ENCODE measurements around the gene ZNF552. TPM values are rescaled to one million over a fixed set of nuclear protein-coding genes. Genes with fewer than 3 reads are reported as not detected.
"Not testable (repeated sequence)": the region's sequence is repeated elsewhere in the genome, so short reads cannot be mapped to it uniquely, and the experiment has no call there.

Gene ZNF552
- total RNA-seq, 5 donors from 2014 or later (not counting 1 experiment from before 2014, with no cell fraction given) = 12.7 to 18.9 (median 16.2) TPM

DNA sequence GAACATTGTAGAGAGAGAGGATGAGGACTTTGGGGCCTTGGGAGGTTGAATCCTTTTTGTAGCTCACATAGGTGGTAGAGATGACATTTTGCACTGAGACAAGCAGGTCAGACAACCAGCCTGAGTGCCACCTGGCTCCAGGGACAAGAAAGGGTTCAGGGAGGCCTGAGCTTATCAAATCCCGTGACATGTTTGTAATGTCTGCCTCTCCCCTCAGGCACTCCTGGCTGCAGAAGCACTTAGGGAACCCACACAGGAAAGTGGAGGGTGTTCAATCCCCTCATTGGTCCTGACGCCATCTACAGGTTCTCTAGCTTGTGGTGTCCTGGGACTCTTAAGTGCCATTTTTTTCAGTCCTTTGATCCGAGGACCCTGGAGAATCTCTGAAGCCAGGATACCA, 6.4 kb upstream of the ZNF552 start:
- Mint-ChIP-seq H3K4me3 (peak overlapping the region; percentile 96 to 98 (median 97)), H3K36me3 (peaks cover 23% of the 10 kb centered on the region), H3K27ac (peak overlapping the region in 1 of 2 donors; percentile 96), H3K4me1 (peaks cover 58 to 60% (median 58%) of the 10 kb centered on the region in 3 donors)
- H3K36me3 ChIP-seq (ENCODE audit: control insufficient read depth in 2 of 2, extremely low read depth in 1 of 2, insufficient read depth in 1 of 2, low read length in 1 of 2); ATAC-seq (replicated peaks in 1 of 4); H3K4me3 ChIP-seq (ENCODE audit: control insufficient read depth in 1 of 2, extremely low read depth in 1 of 2, low read length in 1 of 2); DNase-seq; CTCF ChIA-PET; H3K9me3 Mint-ChIP-seq; POLR2A ChIA-PET; H3K27me3 ChIP-seq (replicated peaks in 1 of 2; ENCODE audit: control insufficient read depth in 2 of 2, extremely low read depth in 1 of 2, insufficient read depth in 2 of 2, low read length in 1 of 2); H3K9me3 ChIP-seq; H3K27me3 Mint-ChIP-seq: not testable (repeated sequence)
- WGBS (ENCODE audit: insufficient coverage) = no CpG with 5 or more reads among the region's 3 CpGs
- Histone ChIP-seq H3K4me1 (ENCODE audit: control insufficient read depth in 1 of 2, extremely low read depth in 1 of 2, insufficient read depth in 2 of 2, low read length in 2 of 2) (peaks cover 7 to 24% of the 10 kb centered on the region in 2 experiments), H3K27ac (ENCODE audit: low read length) (peak overlapping the region; percentile 78)

DNA sequence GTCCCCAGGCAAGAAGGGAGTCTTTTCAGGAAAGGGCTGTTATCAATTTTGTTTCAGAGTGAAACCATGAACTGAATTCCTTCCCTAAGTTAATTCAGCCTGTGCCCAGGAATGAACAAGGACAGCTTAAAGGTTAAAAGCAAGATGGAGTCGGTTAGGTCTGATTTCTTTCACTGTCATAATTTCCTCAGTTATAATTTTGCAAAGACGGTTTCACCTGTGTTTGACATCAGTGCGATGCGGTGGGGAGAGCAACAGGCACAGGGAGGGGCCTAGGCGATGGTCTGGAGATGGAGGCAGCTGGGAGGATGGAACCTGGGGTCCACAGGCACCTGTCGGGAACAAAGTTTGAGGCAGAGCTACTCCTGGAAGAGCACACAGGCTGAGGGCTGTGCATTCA, 5.9 kb upstream of the ZNF552 start:
- Histone ChIP-seq H3K27me3 (replicated peaks in 1 of 2; ENCODE audit: control insufficient read depth in 2 of 2, extremely low read depth in 1 of 2, insufficient read depth in 2 of 2, low read length in 1 of 2) (no peaks in the 10 kb centered on the region), H3K36me3 (ENCODE audit: control insufficient read depth in 2 of 2, extremely low read depth in 1 of 2, insufficient read depth in 1 of 2, low read length in 1 of 2) (peaks cover 0 to 3% of the 10 kb centered on the region in 2 donors), H3K4me1 (ENCODE audit: control insufficient read depth in 1 of 2, extremely low read depth in 1 of 2, insufficient read depth in 2 of 2, low read length in 2 of 2) (peaks cover 7 to 24% of the 10 kb centered on the region in 2 experiments), H3K4me3 (ENCODE audit: control insufficient read depth in 1 of 2, extremely low read depth in 1 of 2, low read length in 1 of 2) (peak overlapping the region in 1 of 2 donors; percentile 100), H3K9me3 (no peaks in the 10 kb centered on the region), H3K27ac (ENCODE audit: low read length) (peak overlapping the region; percentile 78)
- Mint-ChIP-seq H3K27ac (peak overlapping the region; percentile 96 to 97), H3K9me3 (no peaks in the 10 kb centered on the region), H3K4me3 (peak overlapping the region; percentile 96 to 98 (median 97)), H3K36me3 (peaks cover 20% of the 10 kb centered on the region), H3K27me3 (no peaks in the 10 kb centered on the region), H3K4me1 (peaks cover 55 to 62% (median 60%) of the 10 kb centered on the region in 3 donors)
- CTCF ChIA-PET = interaction anchor here in 1 of 2 donors (0.8 kb wide), 1 partner anchor 85 kb away, joined by 3 read pairs; no protein-coding TSS in a partner anchor
- WGBS (ENCODE audit: insufficient coverage) = 83% methylated on average over 5 of the region's 6 CpGs
- POLR2A ChIA-PET = no interaction called here
- ATAC-seq (replicated peaks in 1 of 4) (no peak), DNase-seq (no peak)

DNA sequence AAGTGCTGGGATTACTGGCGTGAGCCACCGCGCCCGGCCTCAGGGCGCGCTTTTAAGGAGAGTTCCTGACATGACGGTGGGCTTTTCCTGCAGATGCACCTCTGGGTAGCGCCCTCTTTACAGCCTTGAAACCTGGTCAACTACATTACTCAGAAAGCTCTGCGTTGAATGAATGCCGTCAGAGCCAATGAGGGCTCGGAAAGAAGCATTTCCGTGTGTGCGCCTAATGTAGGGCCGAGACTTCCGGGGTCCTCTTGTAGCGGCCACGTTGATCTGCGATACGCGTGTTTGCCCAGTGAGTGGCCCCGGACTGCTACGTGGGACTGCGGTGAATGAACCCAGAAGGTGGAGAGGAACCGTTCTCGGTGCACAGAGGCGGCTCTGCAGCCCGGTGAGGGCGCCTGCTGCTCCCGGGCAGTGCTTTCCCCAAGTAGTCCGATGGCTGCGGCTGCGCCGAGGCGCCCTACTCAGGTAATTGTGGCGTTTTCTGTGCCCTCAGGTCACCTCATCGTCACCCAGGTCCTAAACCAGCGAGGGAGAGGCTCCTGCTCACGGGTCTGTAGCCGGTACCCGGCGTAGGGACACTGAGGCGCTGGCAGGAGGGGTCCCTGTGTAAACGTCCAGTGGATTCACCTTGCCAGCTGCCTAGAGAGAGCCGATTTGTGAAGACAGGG, 4.9 kb upstream of the ZNF552 start:
- H3K9me3 Mint-ChIP-seq = no peaks in the 10 kb centered on the region
- peak; percentile 84 to 88 (median 87) for ATAC-seq (replicated peaks in 1 of 4)

GRCh38 chr19:57818378-57818777, 3.7 kb upstream of the ZNF552 start:
- DNase-seq = no peak
- Mint-ChIP-seq H3K4me3 (peak overlapping the region; percentile 51 to 98 (median 69)), H3K27me3 (no peaks in the 10 kb centered on the region), H3K36me3 (peaks cover 11% of the 10 kb centered on the region), H3K27ac (peak overlapping the region in 1 of 2 donors; percentile 52), H3K4me1 (peaks cover 60 to 70% (median 66%) of the 10 kb centered on the region in 3 donors), H3K9me3 (no peaks in the 10 kb centered on the region)
- WGBS (ENCODE audit: insufficient coverage) = 98% methylated on average over 6 of the region's 7 CpGs
- Histone ChIP-seq H3K36me3 (ENCODE audit: control insufficient read depth in 2 of 2, extremely low read depth in 1 of 2, insufficient read depth in 1 of 2, low read length in 1 of 2) (peaks cover 0 to 3% of the 10 kb centered on the region in 2 donors), H3K27me3 (replicated peaks in 1 of 2; ENCODE audit: control insufficient read depth in 2 of 2, extremely low read depth in 1 of 2, insufficient read depth in 2 of 2, low read length in 1 of 2) (no peaks in the 10 kb centered on the region), H3K9me3 (no peaks in the 10 kb centered on the region), H3K4me1 (ENCODE audit: control insufficient read depth in 1 of 2, extremely low read depth in 1 of 2, insufficient read depth in 2 of 2, low read length in 2 of 2) (peaks cover 11 to 43% of the 10 kb centered on the region in 2 experiments), H3K4me3 (ENCODE audit: control insufficient read depth in 1 of 2, extremely low read depth in 1 of 2, low read length in 1 of 2) (no peak overlapping the region), H3K27ac (ENCODE audit: low read length) (no peak overlapping the region)
- ATAC-seq (replicated peaks in 1 of 4) = no peak
- POLR2A ChIA-PET = interaction anchor here in 1 of 2 donors (0.6 to 0.7 kb wide), 4 partner anchors 17 to 380 kb away, joined by 3 to 4 read pairs (median 3); no protein-coding TSS in a partner anchor
- CTCF ChIA-PET = interaction anchor here in 1 of 2 donors (0.8 to 1.6 kb wide), 4 partner anchors 9 to 98 kb away, joined by 3 to 8 read pairs (median 4); partner anchors contain the start of genes ZNF417, ZNF587 and ZNF776

More for the DNA sequence above, 4.9 kb upstream of the ZNF552 start:
- peaks cover 63 to 69% (median 68%) of the 10 kb centered on the region in 3 donors for H3K4me1 Mint-ChIP-seq
- under 1% methylated on average over 43 of the region's 44 CpGs for WGBS (ENCODE audit: insufficient coverage)
- ChIA-PET CTCF (interaction anchor here (0.6 to 1.6 kb wide), 4 partner anchors 8 to 156 kb away, joined by 3 to 6 read pairs (median 4); partner anchors contain the start of genes ZNF417 (in 1 of the 2) and ZNF776 (in 1 of the 2)), POLR2A (interaction anchor here in 1 of 2 donors (0.5 to 0.8 kb wide), 2 partner anchors 31 to 73 kb away, joined by 3 to 4 read pairs; partner anchors contain the start of gene ZNF776)
- Histone ChIP-seq H3K9me3 (no peaks in the 10 kb centered on the region), H3K4me3 (ENCODE audit: control insufficient read depth in 1 of 2, extremely low read depth in 1 of 2, low read length in 1 of 2) (peak overlapping the region; percentile 67 to 100), H3K27ac (ENCODE audit: low read length) (peak overlapping the region; percentile 78), H3K27me3 (replicated peaks in 1 of 2; ENCODE audit: control insufficient read depth in 2 of 2, extremely low read depth in 1 of 2, insufficient read depth in 2 of 2, low read length in 1 of 2) (no peaks in the 10 kb centered on the region), H3K4me1 (ENCODE audit: control insufficient read depth in 1 of 2, extremely low read depth in 1 of 2, insufficient read depth in 2 of 2, low read length in 2 of 2) (peaks cover 7 to 33% of the 10 kb centered on the region in 2 experiments), H3K36me3 (ENCODE audit: control insufficient read depth in 2 of 2, extremely low read depth in 1 of 2, insufficient read depth in 1 of 2, low read length in 1 of 2) (peaks cover 0 to 3% of the 10 kb centered on the region in 2 donors)
- H3K27ac Mint-ChIP-seq = peak overlapping the region; percentile 96 to 97
- DNase-seq = peak; percentile 47 to 92 (median 79)
- peaks cover 16% of the 10 kb centered on the region for H3K36me3 Mint-ChIP-seq
- peak overlapping the region; percentile 96 to 98 (median 97) for H3K4me3 Mint-ChIP-seq
- no peaks in the 10 kb centered on the region for H3K27me3 Mint-ChIP-seq

DNA sequence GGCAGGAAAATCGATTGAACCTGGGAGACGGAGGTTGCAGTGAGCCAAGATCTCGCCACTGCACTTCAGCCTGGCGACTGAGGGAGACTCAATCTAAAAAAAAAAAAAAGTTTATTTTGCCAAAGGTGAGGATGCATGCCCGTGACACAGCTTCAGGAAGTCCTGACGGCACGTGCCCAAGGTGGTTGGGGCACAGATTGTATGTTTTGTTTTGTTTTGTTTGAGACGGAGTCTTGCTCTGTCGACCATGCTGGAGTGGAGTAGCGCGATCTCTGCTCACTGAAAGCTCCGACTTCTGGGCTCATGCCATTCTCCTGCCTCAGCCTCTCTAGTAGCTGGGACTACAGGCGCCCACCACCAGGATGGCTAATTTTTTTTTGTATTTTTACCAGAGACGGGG, 3.3 kb upstream of the ZNF552 start:
- Mint-ChIP-seq H3K9me3 (no peaks in the 10 kb centered on the region), H3K27ac (no peak overlapping the region), H3K4me1 (peaks cover 60 to 70% (median 66%) of the 10 kb centered on the region in 3 donors), H3K4me3 (peak overlapping the region in 1 of 3 donors; percentile 98), H3K36me3 (peaks cover 9% of the 10 kb centered on the region), H3K27me3 (no peaks in the 10 kb centered on the region)
- ChIA-PET CTCF (no interaction called here), POLR2A (interaction anchor here in 1 of 2 donors (0.6 to 0.7 kb wide), 2 partner anchors 184 to 380 kb away, joined by 3 to 4 read pairs; no protein-coding TSS in a partner anchor)
- H3K4me1 ChIP-seq (ENCODE audit: control insufficient read depth in 1 of 2, extremely low read depth in 1 of 2, insufficient read depth in 2 of 2, low read length in 2 of 2) = peaks cover 13 to 47% of the 10 kb centered on the region in 2 experiments
- no peak overlapping the region for H3K4me3 ChIP-seq (ENCODE audit: control insufficient read depth in 1 of 2, extremely low read depth in 1 of 2, low read length in 1 of 2)
- H3K27ac ChIP-seq (ENCODE audit: low read length) = no peak overlapping the region
- ATAC-seq (replicated peaks in 1 of 4) = no peak
- peaks cover 0 to 4% of the 10 kb centered on the region in 2 donors for H3K36me3 ChIP-seq (ENCODE audit: control insufficient read depth in 2 of 2, extremely low read depth in 1 of 2, insufficient read depth in 1 of 2, low read length in 1 of 2)
- H3K9me3 ChIP-seq = no peaks in the 10 kb centered on the region
- no peak for DNase-seq
- over 99% methylated on average over 9 of the region's 14 CpGs for WGBS (ENCODE audit: insufficient coverage)
- no peaks in the 10 kb centered on the region for H3K27me3 ChIP-seq (replicated peaks in 1 of 2; ENCODE audit: control insufficient read depth in 2 of 2, extremely low read depth in 1 of 2, insufficient read depth in 2 of 2, low read length in 1 of 2)

GRCh38 chr19:57816652-57817051, 1.9 kb upstream of the ZNF552 start:
- ATAC-seq (replicated peaks in 1 of 4) (no peak), DNase-seq (no peak)
- 97% methylated on average over 5 of the region's 7 CpGs for WGBS (ENCODE audit: insufficient coverage)
- Histone ChIP-seq H3K27me3 (replicated peaks in 1 of 2; ENCODE audit: control insufficient read depth in 2 of 2, extremely low read depth in 1 of 2, insufficient read depth in 2 of 2, low read length in 1 of 2) (no peaks in the 10 kb centered on the region), H3K4me1 (ENCODE audit: control insufficient read depth in 1 of 2, extremely low read depth in 1 of 2, insufficient read depth in 2 of 2, low read length in 2 of 2) (peaks cover 20 to 52% of the 10 kb centered on the region in 2 experiments), H3K36me3 (ENCODE audit: control insufficient read depth in 2 of 2, extremely low read depth in 1 of 2, insufficient read depth in 1 of 2, low read length in 1 of 2) (peaks cover 0 to 5% of the 10 kb centered on the region in 2 donors), H3K27ac (ENCODE audit: low read length) (no peak overlapping the region), H3K4me3 (ENCODE audit: control insufficient read depth in 1 of 2, extremely low read depth in 1 of 2, low read length in 1 of 2) (no peak overlapping the region), H3K9me3 (no peaks in the 10 kb centered on the region)
- H3K4me3 Mint-ChIP-seq = no peak overlapping the region
- ChIA-PET CTCF (no interaction called here), POLR2A (no interaction called here)
- H3K9me3 Mint-ChIP-seq = no peaks in the 10 kb centered on the region
- no peak overlapping the region for H3K27ac Mint-ChIP-seq
- H3K27me3 Mint-ChIP-seq = no peaks in the 10 kb centered on the region
- peaks cover 8% of the 10 kb centered on the region for H3K36me3 Mint-ChIP-seq
- H3K4me1 Mint-ChIP-seq = peaks cover 60 to 71% (median 66%) of the 10 kb centered on the region in 3 donors

Measured in T-cell (primary cell).